ENCODE results near the gene MYO5C.

MYO5C gene

GRCh38 chr15:52295421-52296001 is at the start of gene MYO5C:
Gene MYO5C (minus strand): TSS chr15:52295804. CDS start chr15:52295636, 168 bp downstream.
- DNase-seq (ENCODE audit: low spot score) = no peak

GRCh38 chr15:52344592-52344991 is 49.0 kb upstream of the MYO5C start:
- DNase-seq (ENCODE audit: low spot score) = no peak

- DNase-seq (ENCODE audit: low spot score) = no peak
These were observed 48.2 kb upstream of the MYO5C start for GRCh38 chr15:52343831-52344230.

GRCh38 chr15:52340093-52340492 is 44.5 kb upstream of the MYO5C start:
- no peak for DNase-seq (ENCODE audit: low spot score)

- DNase-seq (ENCODE audit: low spot score) = no peak
These were observed 43.3 kb upstream of the MYO5C start for GRCh38 chr15:52338891-52339290.

- DNase-seq (ENCODE audit: low spot score) = peak; percentile 28
These were observed 42.5 kb upstream of the MYO5C start for GRCh38 chr15:52338058-52338457.

- peak; percentile 39 for DNase-seq (ENCODE audit: low spot score)
These were observed 41.7 kb upstream of the MYO5C start for GRCh38 chr15:52337198-52337853.

GRCh38 chr15:52336529-52336928 is 40.9 kb upstream of the MYO5C start:
- DNase-seq (ENCODE audit: low spot score) = peak; percentile 22

- no peak for DNase-seq (ENCODE audit: low spot score)
These were observed 39.0 kb upstream of the MYO5C start for GRCh38 chr15:52334491-52335160.

GRCh38 chr15:52331490-52332240 is 36.1 kb upstream of the MYO5C start:
- peak; percentile 77 for DNase-seq (ENCODE audit: low spot score)

GRCh38 chr15:52329987-52330386 is 34.4 kb upstream of the MYO5C start:
- no peak for DNase-seq (ENCODE audit: low spot score)

GRCh38 chr15:52329150-52329549 is 33.5 kb upstream of the MYO5C start:
- DNase-seq (ENCODE audit: low spot score) = no peak

- DNase-seq (ENCODE audit: low spot score) = no peak
These were observed 33.1 kb upstream of the MYO5C start for GRCh38 chr15:52328680-52329079.

GRCh38 chr15:52326756-52327155 is 31.2 kb upstream of the MYO5C start:
- no peak for DNase-seq (ENCODE audit: low spot score)

GRCh38 chr15:52324109-52324508 is 28.5 kb upstream of the MYO5C start:
- DNase-seq (ENCODE audit: low spot score) = no peak

GRCh38 chr15:52318729-52319500 is 23.3 kb upstream of the MYO5C start:
- DNase-seq (ENCODE audit: low spot score) = no peak

GRCh38 chr15:52317688-52318087 is 22.1 kb upstream of the MYO5C start:
- DNase-seq (ENCODE audit: low spot score) = no peak

- no peak for DNase-seq (ENCODE audit: low spot score)
These were observed 21.4 kb upstream of the MYO5C start for GRCh38 chr15:52317022-52317421.

- no peak for DNase-seq (ENCODE audit: low spot score)
These were observed 13.5 kb upstream of the MYO5C start for GRCh38 chr15:52309154-52309548.

- DNase-seq (ENCODE audit: low spot score) = no peak
These were observed 13.0 kb upstream of the MYO5C start for GRCh38 chr15:52308446-52309153.

GRCh38 chr15:52307847-52308246 is 12.2 kb upstream of the MYO5C start:
- DNase-seq (ENCODE audit: low spot score) = no peak
